ENCODE results near the gene N4BP2L2.

Gene N4BP2L2

DNA sequence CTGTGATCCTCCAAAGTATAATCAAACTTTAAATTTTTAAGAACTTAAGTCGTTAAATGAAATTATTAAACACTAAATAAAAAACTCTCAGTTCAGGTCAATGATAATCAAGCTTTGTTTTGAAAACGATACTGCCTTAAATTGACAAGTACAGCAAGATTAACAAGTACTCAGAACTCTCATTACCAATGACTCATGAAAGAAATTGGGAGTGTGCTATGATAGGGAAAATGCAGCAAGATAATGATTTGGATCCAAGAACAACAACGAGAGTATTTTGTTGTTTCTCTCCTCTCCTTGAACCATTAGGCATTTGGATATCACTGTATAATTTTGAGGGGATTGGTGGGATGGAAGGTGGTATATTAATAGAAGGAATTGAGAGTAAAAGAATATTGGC, 10.2 kb downstream of the N4BP2L2 start:
- no peak for DNase-seq (ENCODE audit: low spot score)

DNA sequence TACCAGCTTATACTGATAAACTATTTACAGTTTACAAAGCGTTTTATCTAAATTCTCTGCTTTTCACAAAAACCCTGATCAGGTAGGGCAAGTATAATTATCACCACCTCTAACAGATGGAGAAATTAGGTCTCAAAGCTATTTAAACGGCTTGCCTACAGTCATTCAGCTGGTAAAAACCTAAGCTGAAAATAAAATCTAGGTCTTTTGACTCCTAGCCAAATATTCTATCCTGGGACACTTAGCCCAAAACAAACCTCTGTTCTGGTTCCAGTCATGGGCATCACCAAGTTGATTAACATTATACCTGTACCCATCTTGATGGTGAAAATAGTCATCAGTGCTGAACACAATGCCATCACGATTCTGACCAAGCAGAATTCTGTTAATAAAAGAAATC, 11.4 kb downstream of the N4BP2L2 start:
- DNase-seq (ENCODE audit: low spot score): no peak

DNA sequence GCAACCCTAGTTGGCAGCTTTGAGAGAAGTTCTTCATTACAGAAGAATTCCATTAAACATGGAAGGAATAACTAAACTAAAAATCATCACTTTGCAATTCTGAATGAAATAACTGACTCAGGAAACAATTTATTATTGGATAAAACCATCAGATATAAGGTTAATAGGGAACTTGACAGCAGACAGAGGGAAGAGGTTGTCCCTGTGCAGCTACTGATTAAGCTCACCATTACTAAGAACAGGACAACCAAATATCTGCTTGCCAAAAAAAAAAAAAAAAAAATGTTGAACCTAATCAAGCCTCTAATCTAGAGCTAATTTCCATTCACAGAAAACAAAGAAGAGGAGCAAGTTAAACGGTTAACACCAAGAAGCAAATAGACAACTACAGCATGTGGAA, 12.8 kb downstream of the N4BP2L2 start:
- DNase-seq (ENCODE audit: low spot score): no peak

DNA sequence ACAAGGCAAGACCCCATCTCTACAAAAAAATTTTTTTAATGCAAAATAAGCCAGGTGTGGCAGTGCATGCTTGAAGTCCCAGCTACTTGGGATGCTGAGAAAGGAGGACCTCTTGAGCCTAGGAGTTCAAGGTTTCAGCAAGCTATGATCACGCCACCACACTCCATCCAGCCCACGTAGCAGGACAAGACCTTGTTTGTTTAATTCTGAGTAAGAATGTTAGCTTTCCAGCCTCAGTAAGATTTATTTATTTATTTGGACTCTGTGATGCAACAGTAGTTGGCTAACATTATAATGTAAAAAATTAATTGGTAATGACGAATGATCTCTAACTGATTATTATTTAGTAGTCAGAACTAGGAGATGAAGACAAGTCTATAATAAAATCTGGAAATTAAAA, 23.3 kb downstream of the N4BP2L2 start:
- no peak for DNase-seq (ENCODE audit: low spot score)

DNA sequence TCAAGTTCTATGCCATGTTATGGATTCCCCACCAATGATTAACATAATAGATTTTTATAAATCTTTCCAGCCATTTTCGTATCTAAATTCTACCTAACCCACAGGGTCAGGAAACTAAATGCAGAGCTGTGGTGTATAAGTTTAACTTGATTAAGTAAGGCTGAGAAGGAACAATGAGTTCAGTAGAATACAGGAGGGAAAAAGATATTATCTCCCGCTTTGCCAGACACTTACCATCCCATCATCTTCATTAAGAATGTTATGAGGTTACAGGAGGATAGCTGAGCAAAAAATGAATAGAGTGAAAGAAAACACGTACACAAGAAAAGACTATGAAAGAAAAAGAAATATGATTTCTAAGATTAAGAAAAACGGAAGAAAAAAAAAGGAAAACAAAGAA, 27.1 kb downstream of the N4BP2L2 start:
- no peak for DNase-seq (ENCODE audit: low spot score)

DNA sequence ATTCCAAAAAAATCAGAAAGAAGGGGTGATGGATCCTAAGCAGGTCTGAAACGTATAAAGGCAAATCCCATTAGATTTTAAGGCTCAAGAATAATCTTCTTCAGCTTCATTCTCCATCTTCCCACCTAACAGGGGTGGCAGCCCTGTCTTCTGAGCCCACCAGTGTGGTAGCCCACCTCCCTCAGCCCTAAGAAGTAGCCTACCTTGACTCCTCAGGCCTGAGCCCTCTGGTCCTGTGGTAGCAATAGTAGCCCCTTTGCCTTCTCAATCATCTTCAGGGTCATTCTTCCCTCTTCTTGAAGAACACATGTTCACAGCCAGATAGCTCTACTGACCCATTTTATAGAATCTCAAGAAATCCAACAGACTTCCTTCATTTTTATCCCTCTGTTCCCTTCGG, 33.7 kb downstream of the N4BP2L2 start:
- no peak for DNase-seq (ENCODE audit: low spot score)

DNA sequence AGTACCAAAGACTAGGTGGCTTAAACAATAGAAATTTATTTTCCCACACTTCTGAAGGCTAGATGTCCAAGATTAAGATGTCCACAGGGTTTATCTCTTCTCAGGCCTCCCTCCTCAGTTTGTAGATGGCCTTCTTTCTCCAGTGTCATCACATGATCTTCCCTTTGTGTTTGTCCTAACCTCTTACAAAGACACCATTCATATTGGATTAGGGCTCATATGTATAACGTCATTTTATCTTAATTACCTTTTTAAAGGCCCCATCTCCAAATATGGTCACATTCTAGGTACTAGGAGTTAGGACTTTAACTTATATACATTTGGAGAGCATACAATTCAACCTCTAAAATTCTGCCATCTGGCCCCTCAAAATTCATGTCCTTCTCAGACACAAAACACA, 34.3 kb downstream of the N4BP2L2 start:
- no peak for DNase-seq (ENCODE audit: low spot score)

DNA sequence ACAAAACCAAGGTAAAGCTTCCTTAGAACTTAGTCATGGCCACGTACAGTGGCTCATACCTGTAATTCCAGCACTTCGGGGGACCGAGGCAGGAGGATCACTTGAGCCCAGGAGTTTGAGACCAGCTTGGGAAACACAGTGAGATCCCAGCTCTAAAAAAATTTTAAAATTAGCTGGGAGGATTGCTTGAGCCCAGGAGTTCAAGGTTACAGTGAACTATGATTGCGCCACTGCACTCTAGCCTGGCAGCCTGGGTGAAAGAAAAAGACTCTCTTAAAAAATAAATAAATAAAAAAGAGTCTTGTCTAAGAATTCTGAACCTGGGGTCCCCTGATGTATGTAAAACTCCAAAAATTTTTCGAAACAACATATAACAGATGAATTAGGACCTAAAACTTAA, 34.9 kb downstream of the N4BP2L2 start:
- DNase-seq (ENCODE audit: low spot score): no peak

DNA sequence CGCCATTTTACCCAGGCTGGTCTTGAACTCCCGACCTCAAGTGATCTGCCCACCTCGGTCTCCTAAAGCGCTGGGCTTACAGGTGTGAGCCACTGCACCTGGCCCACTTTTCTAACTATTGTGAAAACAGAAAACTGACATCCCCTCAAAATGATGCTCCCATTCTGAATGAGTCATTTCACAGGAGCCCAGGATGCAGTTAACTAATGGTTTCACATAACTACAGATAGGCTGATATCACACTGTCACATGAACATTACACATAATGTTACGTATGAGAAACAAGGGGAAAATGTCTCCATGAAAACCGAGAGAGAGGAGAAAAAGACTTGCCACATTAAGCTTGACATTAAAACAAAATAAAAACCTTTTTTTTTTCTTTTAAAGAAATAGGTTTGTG, 37.5 kb downstream of the N4BP2L2 start:
- DNase-seq (ENCODE audit: low spot score): no peak

DNA sequence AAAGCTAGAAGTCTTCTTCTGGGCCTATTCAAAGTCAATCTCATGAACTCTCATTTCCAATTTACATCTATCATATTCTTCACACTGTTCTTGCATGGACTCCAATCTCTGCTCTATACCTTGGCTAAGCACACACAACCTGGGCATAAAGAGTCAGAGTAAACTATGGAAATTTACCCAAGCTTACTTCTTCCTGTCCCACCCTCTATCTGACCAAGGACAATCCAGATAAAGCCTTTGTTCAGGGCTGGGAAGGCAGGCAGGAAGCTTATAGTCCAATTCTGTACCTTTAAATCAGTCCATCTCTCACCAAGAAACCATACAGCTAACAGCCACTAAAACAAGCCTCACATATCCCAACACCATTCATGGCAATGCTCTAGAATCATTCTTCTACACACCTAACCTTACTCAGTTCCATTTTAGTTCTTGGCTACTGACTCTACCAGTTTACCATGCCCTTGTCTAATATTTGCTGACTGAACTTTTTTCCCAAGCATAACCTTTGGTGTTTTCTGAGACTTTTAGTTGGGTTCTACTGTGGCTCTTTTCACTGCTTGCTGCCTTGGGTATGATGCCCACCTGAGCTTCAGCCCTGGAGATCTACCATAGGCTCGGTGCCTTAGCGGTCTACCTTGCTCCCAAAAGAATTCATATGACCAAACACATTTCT, 38.9 kb downstream of the N4BP2L2 start:
- no peak for DNase-seq (ENCODE audit: low spot score)

DNA sequence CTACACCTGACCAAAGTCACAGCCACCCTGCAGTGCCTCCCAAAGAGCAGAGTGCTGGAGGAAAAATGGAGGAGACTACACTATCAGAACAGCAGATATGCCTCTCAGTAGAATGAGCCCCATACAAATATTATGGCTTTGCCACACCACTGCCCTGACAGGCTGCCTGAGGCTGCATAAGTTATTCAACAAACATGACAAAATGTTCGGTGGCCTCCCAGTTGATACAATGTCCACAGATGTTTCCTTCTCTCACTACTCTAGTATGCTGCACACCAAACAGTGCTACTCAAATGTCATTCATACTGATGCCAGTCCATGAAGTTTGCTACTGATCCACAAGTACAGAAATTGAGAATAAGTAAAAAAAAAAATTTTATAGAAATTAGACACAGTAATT, 41.0 kb downstream of the N4BP2L2 start:
- no peak for DNase-seq (ENCODE audit: low spot score)

DNA sequence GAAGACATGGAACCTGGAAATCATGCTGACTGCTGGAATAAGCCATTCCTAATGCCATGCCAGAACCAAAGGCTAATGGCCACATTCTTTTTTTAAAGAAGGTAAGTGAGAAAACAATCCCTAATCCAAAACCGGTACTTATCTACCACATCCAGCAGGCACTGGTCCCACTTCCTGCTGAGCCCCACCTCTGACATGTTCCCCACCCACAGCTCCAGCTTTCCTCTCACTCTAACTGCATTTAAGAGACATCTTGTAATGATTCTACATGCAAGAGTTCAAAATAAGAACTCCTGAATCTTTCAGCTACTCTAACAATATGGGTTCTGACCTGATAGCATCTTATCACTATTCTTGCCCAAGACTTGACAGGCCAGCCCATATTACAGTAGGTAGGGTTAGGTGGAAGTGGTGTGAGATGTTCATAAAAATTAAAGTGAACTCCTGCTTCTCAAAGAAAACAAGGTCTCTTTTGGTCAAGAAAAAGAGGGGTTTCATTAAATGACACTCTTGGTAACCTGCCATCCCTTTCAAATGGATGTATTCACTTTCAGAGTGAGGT, 41.9 kb downstream of the N4BP2L2 start:
- DNase-seq (ENCODE audit: low spot score): no peak

DNA sequence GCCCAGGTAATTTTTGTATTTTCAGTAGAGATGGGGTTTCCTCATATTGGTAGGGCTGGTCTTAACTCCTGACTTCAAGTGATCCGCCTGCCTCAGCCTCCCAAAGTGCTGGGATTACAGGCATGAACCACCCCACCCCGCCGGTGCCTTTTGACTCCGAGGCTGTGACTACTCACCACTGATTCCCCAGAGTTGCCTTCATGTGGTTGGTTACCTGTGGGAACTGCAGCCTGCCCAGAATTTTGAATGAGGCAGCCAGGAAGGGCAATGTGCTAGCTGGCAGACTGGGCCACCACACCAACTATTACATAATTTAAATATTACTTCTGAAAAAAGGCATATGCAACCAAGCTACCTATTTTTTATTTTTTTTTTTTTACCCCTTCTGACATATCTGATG, 42.8 kb downstream of the N4BP2L2 start:
- DNase-seq (ENCODE audit: low spot score): no peak

DNA sequence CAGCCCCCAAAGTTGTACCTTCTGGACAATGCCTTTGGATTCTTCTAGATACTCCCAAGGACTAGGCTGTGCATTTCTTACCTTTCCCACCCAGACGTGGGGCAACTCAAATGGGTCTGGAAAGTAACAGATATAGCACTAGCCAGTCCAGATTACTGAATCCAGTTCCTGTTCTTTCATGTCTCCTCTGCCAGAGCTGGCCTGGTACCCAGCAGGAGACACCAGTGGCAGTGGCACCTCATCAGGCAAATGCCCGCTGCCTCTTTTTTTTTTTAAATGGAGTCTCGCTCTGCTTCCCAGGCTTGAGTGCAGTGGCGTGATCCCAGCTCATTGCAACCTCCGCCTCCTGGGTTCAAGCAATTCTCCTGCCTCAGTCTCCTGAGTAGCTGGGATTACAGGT, 43.2 kb downstream of the N4BP2L2 start:
- no peak for DNase-seq (ENCODE audit: low spot score)

DNA sequence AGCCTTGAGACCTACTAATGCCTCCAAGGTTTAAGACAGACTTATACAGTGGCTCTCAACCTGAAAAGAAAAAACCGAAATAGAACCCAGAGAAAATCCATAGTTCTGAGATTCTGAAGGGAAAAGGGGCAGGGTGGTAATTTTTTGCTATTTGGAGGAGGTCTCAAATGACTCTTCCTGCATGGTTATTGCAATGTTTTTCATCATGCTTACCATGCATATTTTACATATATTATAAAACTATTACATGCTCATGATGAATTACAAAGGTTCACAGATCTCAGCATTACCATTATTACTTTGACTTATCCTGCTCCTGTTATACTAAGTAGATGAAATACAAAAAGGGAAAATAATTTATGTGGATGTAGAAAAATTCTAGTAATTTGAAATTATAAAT, 47.6 kb downstream of the N4BP2L2 start:
- DNase-seq (ENCODE audit: low spot score): no peak

DNA sequence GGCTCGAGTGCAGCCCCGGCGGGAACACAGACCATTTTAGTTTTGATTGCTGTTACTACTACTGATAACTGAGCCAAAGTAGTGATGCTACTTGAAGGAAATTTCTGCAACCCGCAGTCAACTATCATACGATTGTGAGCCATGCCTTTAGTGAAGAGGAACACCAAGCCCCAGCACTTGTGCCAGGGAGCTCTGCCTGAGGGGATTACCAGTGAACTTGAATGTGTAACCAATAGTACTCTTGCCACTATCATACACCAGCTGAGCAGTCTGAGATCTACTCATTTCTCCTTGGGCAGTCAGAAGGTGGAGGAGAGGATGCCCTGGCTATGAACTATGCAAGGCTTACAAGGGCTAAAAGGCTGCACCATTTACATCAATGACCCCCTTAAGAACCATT, 61.7 kb downstream of the N4BP2L2 start:
- no peak for DNase-seq (ENCODE audit: low spot score)

DNA sequence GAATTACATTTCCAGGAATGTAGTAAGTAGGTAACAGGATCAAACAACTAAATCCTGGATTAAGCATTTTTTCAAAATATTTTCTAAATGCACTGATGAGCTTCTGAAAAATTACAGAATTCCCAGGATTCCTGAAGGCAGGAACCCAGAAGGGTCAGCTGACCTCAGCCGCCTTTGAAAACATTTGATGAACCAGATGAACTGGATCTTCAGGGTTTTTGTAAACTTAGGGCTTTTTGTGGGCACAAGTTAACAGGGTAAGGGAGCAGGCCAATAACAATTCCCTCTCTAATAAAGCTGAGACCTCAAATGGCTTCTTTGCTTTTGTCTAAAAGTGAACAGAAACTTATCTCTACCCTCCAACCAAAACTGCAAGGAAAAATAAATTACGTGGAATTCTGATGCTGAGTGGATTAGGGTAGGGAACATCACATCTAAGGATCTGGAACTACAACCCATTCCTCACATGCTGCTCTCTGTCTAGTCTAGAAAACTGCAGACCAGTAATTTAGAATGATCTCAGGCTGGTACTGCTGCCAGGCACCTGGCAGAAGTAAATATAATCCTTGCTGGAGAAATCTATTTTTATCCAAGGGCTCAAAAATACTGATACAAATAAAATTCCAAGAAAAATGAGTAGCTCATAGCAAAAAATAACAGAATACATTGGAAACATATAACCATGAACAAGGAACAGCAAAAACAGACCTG, 62.4 kb downstream of the N4BP2L2 start:
- no peak for DNase-seq (ENCODE audit: low spot score)

DNA sequence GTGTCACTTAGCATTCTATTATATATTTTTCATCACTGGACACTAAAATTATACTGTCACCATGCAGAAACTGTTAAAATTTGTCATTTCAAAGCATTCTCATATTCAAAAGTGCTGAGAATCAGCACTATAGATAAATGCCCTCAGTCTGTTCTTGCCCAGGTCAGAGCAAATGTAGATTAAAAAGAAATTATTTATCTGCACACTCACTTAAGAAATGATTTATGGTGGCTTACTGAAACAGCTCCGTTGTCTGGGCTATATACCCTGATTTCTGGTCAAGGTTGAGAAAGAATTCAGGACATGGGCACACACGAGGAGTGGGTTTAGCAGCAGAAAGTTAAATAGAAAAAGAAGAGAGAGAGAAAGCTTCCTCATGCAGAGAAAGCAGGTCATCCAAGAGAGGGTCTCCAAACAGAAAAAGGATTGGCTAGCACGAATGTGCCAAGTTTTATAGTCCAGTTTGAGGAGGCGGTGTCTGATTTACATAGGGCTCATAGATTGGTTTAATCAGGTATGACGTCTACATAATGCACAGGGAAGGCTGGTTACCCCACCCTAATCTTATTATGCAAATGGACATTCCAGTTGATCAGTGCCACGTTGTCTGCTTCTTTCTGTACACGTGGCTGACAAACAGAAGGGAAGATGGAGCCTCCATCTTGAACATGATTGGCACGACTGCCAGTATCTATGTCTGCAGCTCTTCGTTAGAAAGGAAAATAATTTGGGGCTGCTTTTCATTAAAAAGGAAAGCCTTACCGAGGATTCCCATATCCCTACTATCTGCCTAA, 63.4 kb downstream of the N4BP2L2 start:
- DNase-seq (ENCODE audit: low spot score): no peak

DNA sequence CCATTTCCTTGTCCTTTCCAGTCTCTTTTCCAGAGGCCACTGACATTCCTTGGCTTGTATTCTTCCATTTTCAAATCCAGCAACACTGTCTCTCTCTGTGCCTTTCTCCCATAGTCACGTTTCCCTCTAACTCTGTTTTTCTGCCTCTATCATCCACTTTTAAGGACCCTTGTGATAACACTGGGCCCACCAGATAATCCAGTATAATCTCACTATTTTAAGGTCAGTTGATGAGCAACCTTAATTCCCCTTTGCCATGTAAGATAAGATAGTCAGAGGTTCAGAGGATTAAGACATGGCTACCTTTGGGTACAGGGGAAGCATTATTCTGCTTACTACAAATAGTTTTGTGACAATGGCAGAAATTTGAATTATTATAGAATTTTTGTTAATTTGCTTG, 64.9 kb downstream of the N4BP2L2 start:
- no peak for DNase-seq (ENCODE audit: low spot score)

DNA sequence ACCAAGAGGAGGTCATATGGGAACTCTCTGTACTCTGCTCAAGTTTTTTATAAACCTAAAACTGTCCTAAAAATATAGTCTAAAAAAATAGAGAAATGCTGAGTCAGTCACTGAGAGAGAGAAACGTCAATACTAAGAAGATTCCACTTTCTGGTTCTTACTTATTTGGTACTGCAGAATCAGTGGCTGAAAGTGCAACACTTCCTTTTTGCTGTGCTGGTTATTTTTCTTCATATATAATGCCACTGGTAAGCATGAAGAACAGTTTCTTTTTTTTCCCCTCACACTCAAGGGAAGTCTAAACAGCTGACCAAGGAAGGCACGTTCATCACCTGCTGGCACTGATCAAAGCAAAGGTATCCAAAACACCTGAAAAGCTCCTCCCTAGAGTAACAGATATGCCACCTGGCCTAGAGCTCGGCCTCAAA, 66.4 kb downstream of the N4BP2L2 start:
- no peak for DNase-seq (ENCODE audit: low spot score)

DNA sequence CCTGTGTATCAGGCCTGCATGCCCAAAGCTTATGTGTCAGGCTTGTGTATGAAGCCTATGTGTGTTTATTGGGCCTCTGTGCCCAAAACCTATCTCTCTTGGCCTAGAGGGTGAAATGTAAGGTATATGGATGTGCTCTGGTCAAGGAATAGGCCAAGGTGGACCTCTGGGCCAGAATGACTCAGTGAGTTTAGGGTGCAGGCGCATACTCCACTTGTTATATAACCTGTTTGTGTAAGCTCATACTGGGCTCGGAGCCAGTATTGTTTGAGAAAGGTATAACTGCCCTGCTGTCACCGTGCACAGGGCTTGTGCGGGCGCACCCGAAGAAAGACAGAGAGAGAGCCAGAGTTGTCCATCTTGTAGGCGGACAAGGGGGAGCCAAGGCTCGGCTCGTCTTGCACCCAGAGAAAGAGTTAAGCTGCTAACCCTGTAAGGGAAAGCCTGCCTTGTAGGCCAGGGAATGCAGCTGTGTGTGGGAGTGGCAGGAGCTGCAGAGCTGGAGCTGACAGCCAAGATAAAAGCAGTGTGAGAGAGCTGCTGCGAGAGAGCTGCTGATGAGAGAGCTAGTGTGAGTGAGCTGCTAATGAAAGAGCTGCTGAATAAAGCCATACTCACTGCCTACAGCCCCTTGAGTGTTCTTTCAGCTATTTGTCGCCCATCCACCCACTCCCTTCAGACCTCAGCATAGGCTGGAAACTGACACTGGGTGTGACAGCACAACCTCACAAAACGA, 67.2 kb downstream of the N4BP2L2 start:
- peak; percentile 38 for DNase-seq (ENCODE audit: low spot score)

DNA sequence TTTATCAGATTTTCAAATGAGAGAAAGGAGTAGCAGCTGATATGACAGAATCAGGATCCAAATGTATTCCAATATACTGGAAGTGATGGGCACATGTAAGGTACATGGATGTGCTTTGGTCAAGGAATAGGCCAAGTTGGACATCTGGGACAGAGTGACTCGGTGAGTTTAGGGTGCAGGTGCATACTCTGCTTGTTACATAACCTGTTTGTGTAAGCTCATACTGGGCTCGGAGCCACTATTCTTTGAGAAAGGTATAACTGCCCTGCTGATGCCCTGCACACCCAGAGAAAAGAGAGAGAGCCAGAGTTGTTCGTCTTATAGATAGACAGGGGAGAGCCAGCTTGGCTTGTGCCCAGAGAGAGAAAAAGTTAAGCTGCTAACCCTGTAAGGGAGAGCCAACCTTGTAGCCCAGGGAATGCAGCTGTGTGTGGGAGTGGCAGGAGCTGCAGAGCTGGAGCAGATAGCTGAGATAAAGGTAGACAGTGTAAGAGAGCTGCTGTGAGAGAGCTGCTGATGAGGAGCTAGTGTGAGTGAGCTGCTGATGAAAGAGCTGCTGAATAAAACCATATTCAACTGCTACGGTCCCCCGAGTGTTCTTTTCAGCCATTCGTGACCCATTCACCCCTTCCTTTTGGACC, 70.0 kb downstream of the N4BP2L2 start:
- DNase-seq (ENCODE audit: low spot score): peak; percentile 18
